Psoas muscle (tissue), 8 donors: ENCODE data around the gene HPD. TPM values are rescaled to one million over a fixed set of nuclear protein-coding genes. Genes with fewer than 3 reads are reported as not detected.

Experiments used
- ATAC-seq, 4 donors: fragments of 200-7000 bp; cut with Tn5 transposase; one replicate each; pipeline ENCODE4 v1.9.1; 2020; ENCODE audit warnings: moderate library complexity in 3 of 4, mild to moderate bottlenecking in 2 of 4
- DNase-seq, 2 donors: peaks; one replicate each; pipeline ENCODE4 v3.0.0-alpha.2; 2020
- H3K27ac ChIP-seq: fragments of 200-600 bp; one replicate; pipeline ENCODE4 v1.8.0; 2022
- H3K27me3 ChIP-seq, 3 donors: fragments of 200-600 bp in 1 of 3; one replicate each; pipeline versions ENCODE4 v1.6.1 to v1.8.0; 2013 to 2022; ENCODE audit warnings: low read length in 2 of 3, mild to moderate bottlenecking in 2 of 3, moderate library complexity in 1 of 3; ENCODE audit not compliant: insufficient read depth in 3 of 3
- H3K36me3 ChIP-seq, 2 donors: fragments of 200-600 bp in 1 of 2; one replicate each; pipeline versions ENCODE4 v1.6.1 to v1.8.0; 2013 to 2022; ENCODE audit warnings: low read depth in 1 of 2, mild to moderate bottlenecking in 1 of 2, moderate library complexity in 1 of 2; ENCODE audit not compliant: insufficient read depth in 1 of 2
- H3K4me1 ChIP-seq: fragments of 200-600 bp; one replicate; pipeline ENCODE4 v1.8.0; 2022
- H3K4me3 ChIP-seq: fragments of 200-600 bp; one replicate; pipeline ENCODE4 v1.8.0; 2022; ENCODE audit warnings: mild to moderate bottlenecking
- H3K9me3 ChIP-seq: fragments of 200-600 bp; one replicate; pipeline ENCODE4 v1.8.0; 2022
- WGBS, 3 donors: extraction: QIAGEN DNeasy Blood & Tissue Kit; methylation state at CpG; one replicate each; pipeline versions ENCODE4 v1.1.6 to v1.1.7; 2013; 5-methylcytosine and 5-hydroxymethylcytosine counted together
- intact Hi-C, 2 donors: fragments of 100-400 bp; cut with DNase I; formaldehyde crosslinking; loops; one replicate each; pipeline versions ENCODE4 v1.11.0 to v1.14.2; 2022
- polyA plus RNA-seq, 3 donors: library from polyadenylated mRNA; stranded (reverse); fragments of 200-250 nt; gene quantifications; one replicate each; pipeline ENCODE4 v1.2.3, GENCODE V29; 2013
- total RNA-seq, 4 donors: library from RNA; stranded (reverse); fragmentation: NEBNext Ultra II Directional in 2 of 4; extraction: Animal tissue kit (Norgen Biotek cat#: 25700) in 2 of 4; gene quantifications; one replicate each; pipeline versions ENCODE4 v1.2.1 to v1.2.4, GENCODE V29; 2021 to 2023
- TF ChIP-seq, protein P1 (sequence below): fragments of 200-600 bp; IDR thresholded peaks from one replicate; pipeline ENCODE4 v1.8.0; 2022; ENCODE audit warnings: antibody characterized with exemption
- donor health status: healthy with polysubstance abuse.
- donor health status: DM: no; HTN: no; CAD: no; lungs with moderate emphysema.
- donor health status: Bipolar disorder and iron deficiency.
- donor health status: healthy.
- donor health status: DM: yes; HTN: yes; CAD: no.
- donor health status: DM: no; HTN: no; CAD: no.
- donor health status: DM: no; HTN: no; CAD: no.
- donor health status: DM: yes; HTN: yes; CAD: no.

Gene HPD
- total and polyA plus RNA-seq, 7 donors = 0.67 to 3.3 (median 1.6) TPM

DNA sequence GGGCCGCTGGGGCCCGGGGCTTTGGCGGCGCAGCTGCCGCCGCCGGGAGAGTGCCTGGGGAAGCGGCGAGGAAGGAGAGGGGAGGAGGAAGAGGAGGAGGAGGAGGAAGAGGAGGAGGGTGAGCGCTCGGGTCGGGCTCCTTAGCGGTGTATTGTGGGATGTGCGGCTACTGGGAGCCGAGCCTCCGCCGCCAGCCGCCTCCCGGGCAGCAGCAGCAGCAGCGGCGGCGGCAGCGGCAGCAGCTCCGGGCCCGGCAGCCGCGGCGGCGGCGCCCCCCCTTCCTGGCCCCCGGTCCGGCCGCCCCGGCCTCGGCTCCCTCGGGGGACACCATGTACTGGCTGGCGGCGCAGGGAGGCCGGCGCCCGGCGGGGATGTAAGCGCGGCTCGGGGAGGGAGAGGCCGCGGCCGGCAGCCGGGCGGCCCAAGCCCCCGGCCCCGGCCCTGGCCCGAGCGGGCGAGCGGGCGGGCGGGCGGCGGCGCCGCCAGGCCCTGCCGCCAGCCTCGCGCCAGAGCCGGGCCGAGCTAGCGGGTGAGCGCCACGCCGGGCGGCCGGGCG is 54.7 kb downstream of the HPD start, which contains the start of gene SETD1B:
TSS of gene SETD1B (plus strand) at position 149 of the 556 bp plus-strand sequence. CDS start 729 bp downstream, outside the sequence.
- ATAC-seq (peak in 3 of 4 donors; percentile 17 to 24 (median 18)), DNase-seq (peak; percentile 58 to 84)
- intact Hi-C loops = no loop called here
- peak within 1 kb of the TSS; percentile 100 for H3K27ac ChIP-seq
- peaks cover 0 to 12% of the 10 kb centered on the region in 2 donors for H3K36me3 ChIP-seq
- TF ChIP-seq, protein P1, sequence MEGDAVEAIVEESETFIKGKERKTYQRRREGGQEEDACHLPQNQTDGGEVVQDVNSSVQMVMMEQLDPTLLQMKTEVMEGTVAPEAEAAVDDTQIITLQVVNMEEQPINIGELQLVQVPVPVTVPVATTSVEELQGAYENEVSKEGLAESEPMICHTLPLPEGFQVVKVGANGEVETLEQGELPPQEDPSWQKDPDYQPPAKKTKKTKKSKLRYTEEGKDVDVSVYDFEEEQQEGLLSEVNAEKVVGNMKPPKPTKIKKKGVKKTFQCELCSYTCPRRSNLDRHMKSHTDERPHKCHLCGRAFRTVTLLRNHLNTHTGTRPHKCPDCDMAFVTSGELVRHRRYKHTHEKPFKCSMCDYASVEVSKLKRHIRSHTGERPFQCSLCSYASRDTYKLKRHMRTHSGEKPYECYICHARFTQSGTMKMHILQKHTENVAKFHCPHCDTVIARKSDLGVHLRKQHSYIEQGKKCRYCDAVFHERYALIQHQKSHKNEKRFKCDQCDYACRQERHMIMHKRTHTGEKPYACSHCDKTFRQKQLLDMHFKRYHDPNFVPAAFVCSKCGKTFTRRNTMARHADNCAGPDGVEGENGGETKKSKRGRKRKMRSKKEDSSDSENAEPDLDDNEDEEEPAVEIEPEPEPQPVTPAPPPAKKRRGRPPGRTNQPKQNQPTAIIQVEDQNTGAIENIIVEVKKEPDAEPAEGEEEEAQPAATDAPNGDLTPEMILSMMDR = no peak
- no peaks in the 10 kb centered on the region for H3K9me3 ChIP-seq
- H3K4me3 ChIP-seq = peak within 1 kb of the TSS; percentile 86
- H3K4me1 ChIP-seq = peaks cover 27% of the 10 kb centered on the region
- no peaks in the 10 kb centered on the region for H3K27me3 ChIP-seq
- WGBS, 3 donors = 0 to 6% (median 1%) methylated on average over 3 to 74 of the region's 74 CpGs

DNA sequence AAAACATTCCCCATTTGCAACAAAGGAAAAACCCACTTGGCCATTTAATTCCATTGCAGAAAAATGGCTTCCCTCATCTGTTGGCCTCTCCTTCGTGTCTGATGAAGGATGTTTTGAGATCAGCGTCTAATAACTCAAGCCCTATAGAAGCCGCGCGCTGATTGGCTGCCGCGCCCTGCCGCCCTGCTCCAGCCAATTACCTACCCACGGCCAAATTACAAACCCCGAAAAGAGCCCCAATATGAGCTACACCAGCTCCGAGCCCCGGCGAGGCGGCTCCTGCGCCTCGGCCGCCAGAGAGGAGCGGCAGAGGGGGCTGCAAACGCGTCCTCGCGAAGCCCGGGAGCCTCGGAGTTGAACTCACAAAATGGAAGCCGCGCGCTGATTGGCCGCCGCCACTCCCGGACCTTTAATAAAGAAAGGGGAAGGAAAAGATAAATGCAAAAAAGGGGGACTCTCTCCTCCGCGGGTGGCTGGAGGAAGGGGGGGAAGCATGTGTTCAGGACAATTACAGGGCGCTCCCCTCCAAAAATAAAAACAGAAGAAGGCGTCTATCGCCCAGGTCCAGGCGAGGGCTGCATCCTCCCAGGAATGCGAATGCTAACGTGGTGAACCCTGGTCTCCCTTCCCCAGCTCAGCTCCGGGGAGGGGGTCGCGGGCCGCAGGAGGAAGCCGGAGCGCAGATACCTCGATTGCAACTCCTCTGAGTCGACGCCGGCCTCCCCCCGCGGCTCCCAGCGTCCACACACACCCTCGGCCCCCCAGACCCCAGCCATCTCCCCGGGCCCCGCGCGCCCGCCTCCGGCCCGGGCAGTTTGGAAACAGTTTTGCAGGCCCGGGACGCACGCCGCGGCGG is 55.6 kb downstream of the HPD start:
- ATAC-seq = peak; percentile 27 to 59 (median 33)
- Histone ChIP-seq H3K27me3 (no peaks in the 10 kb centered on the region), H3K36me3 (peaks cover 0 to 3% of the 10 kb centered on the region in 2 donors), H3K9me3 (no peaks in the 10 kb centered on the region), H3K4me1 (peaks cover 35% of the 10 kb centered on the region), H3K27ac (peak overlapping the region; percentile 100), H3K4me3 (peak overlapping the region; percentile 86)
- peak; percentile 88 to 94 for DNase-seq
- TF ChIP-seq, protein P1 = no peak
- intact Hi-C loops = no loop called here
- 0 to 1% (median 1%) methylated on average over 44 to 65 of the region's 65 CpGs for WGBS, 3 donors

DNA sequence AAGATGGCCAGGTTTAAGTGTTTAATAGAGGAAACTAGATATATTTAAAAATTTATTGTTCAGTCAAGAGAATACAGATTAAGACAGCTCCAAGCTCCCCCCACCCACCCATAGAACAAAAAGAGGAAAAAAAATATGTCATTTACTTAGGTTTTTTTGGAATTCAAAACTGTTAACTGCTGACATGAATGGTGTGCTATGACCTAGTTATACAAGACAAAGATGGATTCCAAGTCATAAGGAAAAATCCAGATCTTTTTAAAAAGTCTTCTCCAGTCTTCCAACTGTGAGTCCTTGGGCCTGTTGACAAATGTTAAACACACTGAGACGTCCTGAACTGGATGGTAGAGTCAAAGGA is 56.2 kb downstream of the HPD start:
- intact Hi-C loops = no loop called here

DNA sequence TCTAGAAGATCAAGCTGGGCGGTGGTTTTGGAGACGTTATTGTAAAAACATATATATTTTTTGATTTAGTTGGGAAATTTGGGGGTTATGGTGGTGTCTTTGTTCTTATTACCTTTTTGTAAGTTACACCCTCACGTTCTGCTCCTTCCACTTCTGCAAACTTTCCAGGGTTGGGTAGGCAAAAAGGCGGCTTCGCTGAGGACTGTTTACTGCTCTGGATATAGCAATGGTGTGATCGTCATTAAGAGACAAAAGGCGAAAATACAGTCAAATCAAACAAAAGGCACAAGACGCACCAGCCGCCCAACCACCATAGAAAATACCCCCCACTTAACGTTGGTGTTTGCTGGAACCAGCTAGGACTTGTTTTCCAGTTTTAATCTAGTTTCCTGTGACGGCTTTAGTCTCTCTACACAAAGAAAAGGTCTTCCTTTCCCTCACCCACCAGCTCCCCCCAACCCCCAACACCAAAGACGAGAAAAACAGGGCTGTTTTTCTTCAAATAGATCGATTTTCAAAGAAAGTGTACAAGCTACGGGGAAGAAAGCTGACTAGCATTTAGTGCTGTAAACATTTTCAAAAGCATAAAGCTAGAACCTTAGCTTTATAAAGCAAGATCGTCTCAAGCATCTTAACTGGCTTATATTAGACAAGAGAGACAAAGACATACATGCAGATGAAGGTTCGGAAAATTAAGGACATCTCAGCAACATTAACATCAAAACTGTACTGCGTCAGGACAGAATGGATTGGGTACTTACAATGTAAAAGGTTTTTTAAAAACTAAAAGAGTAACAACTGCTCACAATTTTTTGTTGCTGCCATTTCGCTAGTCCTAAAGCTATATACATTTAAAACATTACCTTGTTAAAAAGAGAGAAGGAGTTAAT is 56.8 kb downstream of the HPD start:
- Histone ChIP-seq H3K27ac (peak overlapping the region; percentile 100), H3K9me3 (no peaks in the 10 kb centered on the region), H3K36me3 (peaks cover 0 to under 1% of the 10 kb centered on the region in 2 donors), H3K4me1 (peaks cover 40% of the 10 kb centered on the region), H3K4me3 (peak overlapping the region; percentile 86), H3K27me3 (no peaks in the 10 kb centered on the region)
- DNase-seq (no peak), ATAC-seq (no peak)
- TF ChIP-seq, protein P1 = no peak
- 12 to 32% (median 18%) methylated on average over 18 of the region's 18 CpGs for WGBS, 3 donors
- intact Hi-C loops = no loop called here

More for the DNA sequence above, 56.2 kb downstream of the HPD start:
- Histone ChIP-seq H3K27me3 (no peaks in the 10 kb centered on the region), H3K9me3 (no peaks in the 10 kb centered on the region), H3K36me3 (peaks cover 0 to 3% of the 10 kb centered on the region in 2 donors), H3K4me3 (peak overlapping the region; percentile 86), H3K27ac (peak overlapping the region; percentile 100), H3K4me1 (peaks cover 41% of the 10 kb centered on the region)
- TF ChIP-seq, protein P1 = no peak
- ATAC-seq (no peak), DNase-seq (no peak)
- WGBS, 3 donors = 0 to 3% (median 0%) methylated on average over 1 of the region's 1 CpG
